ENCODE results near the gene FMNL2.

The FMNL2 gene

GRCh38 chr2:152395572-152395971 is 60.6 kb downstream of the FMNL2 start:
- no peak for TF ChIP-seq CTCF (IDR thresholded peaks at IDR 0.05; ENCODE audit: low read depth, low read length)

GRCh38 chr2:152396051-152396511 is 61.1 kb downstream of the FMNL2 start:
- no peak for DNase-seq
- TF ChIP-seq CTCF (IDR thresholded peaks at IDR 0.05; ENCODE audit: low read depth, low read length): no peak
- H3K27ac ChIP-seq: no peak overlapping the region
- H3K4me3 ChIP-seq (ENCODE audit: low read depth, low read length): no peak overlapping the region
- no peaks in the 10 kb centered on the region for H3K36me3 ChIP-seq
- no peaks in the 10 kb centered on the region for H3K9me3 ChIP-seq (ENCODE audit: severe bottlenecking)
- no peaks in the 10 kb centered on the region for H3K27me3 ChIP-seq (ENCODE audit: insufficient read depth, low read depth, severe bottlenecking)

More at GRCh38 chr2:152395572-152395971, 60.6 kb downstream of the FMNL2 start:
- no peak for DNase-seq
- Histone ChIP-seq H3K27ac (no peak overlapping the region), H3K36me3 (no peaks in the 10 kb centered on the region), H3K9me3 (ENCODE audit: severe bottlenecking) (no peaks in the 10 kb centered on the region), H3K4me3 (ENCODE audit: low read depth, low read length) (no peak overlapping the region), H3K27me3 (ENCODE audit: insufficient read depth, low read depth, severe bottlenecking) (no peaks in the 10 kb centered on the region)

- no peaks in the 10 kb centered on the region for H3K27me3 ChIP-seq (ENCODE audit: insufficient read depth, low read depth, severe bottlenecking)
- no peak overlapping the region for H3K27ac ChIP-seq
- no peak for DNase-seq
- TF ChIP-seq CTCF (IDR thresholded peaks at IDR 0.05; ENCODE audit: low read depth, low read length): no peak
- no peaks in the 10 kb centered on the region for H3K9me3 ChIP-seq (ENCODE audit: severe bottlenecking)
- no peak overlapping the region for H3K4me3 ChIP-seq (ENCODE audit: low read depth, low read length)
- H3K36me3 ChIP-seq: no peaks in the 10 kb centered on the region
Measured at GRCh38 chr2:152396763-152397162, 61.8 kb downstream of the FMNL2 start.

- DNase-seq: no peak
- TF ChIP-seq CTCF (IDR thresholded peaks at IDR 0.05; ENCODE audit: low read depth, low read length): no peak
- no peak overlapping the region for H3K27ac ChIP-seq
- no peak overlapping the region for H3K4me3 ChIP-seq (ENCODE audit: low read depth, low read length)
- no peaks in the 10 kb centered on the region for H3K36me3 ChIP-seq
- no peaks in the 10 kb centered on the region for H3K27me3 ChIP-seq (ENCODE audit: insufficient read depth, low read depth, severe bottlenecking)
- H3K9me3 ChIP-seq (ENCODE audit: severe bottlenecking): no peaks in the 10 kb centered on the region
Measured at GRCh38 chr2:152399003-152399402, 64.0 kb downstream of the FMNL2 start.

- Histone ChIP-seq H3K27ac (no peak overlapping the region), H3K36me3 (no peaks in the 10 kb centered on the region), H3K27me3 (ENCODE audit: insufficient read depth, low read depth, severe bottlenecking) (no peaks in the 10 kb centered on the region), H3K4me3 (ENCODE audit: low read depth, low read length) (no peak overlapping the region), H3K9me3 (ENCODE audit: severe bottlenecking) (no peaks in the 10 kb centered on the region)
- no peak for DNase-seq
- TF ChIP-seq CTCF (IDR thresholded peaks at IDR 0.05; ENCODE audit: low read depth, low read length): no peak
Measured at GRCh38 chr2:152400607-152401214, 65.7 kb downstream of the FMNL2 start.
